DOHH2 (cell line): ENCODE measurements around the gene BCO2.
A peak's percentile ranks its signal among the peaks of the same experiment; 100 is the strongest.

Source experiments
- H3F3A ChIP-seq: fragments of 200-600 bp; sonication (generic), shearing (Covaris generic); 2 replicates; pipeline ENCODE4 v1.6.0; 2016; ENCODE audit warnings: antibody characterized with exemption, mild to moderate bottlenecking; ENCODE audit not compliant: control insufficient read depth, insufficient read depth
- H3K27ac ChIP-seq: fragments of 200-600 bp; sonication (generic); 2 replicates; pipeline ENCODE4 v1.5.1; 2014; ENCODE audit warnings: low read depth, mild to moderate bottlenecking, low read length, moderate library complexity
- H3K27me3 ChIP-seq: fragments of 200-600 bp; sonication (generic); 2 replicates; pipeline ENCODE4 v1.6.1; 2014; ENCODE audit warnings: mild to moderate bottlenecking, low read length, mixed read lengths; ENCODE audit not compliant: control insufficient read depth
- H3K36me3 ChIP-seq: fragments of 200-600 bp; sonication (generic); 2 replicates; pipeline ENCODE4 v1.6.1; 2014; ENCODE audit warnings: mild to moderate bottlenecking, low read length, moderate library complexity, mixed read lengths; ENCODE audit not compliant: control insufficient read depth
- H3K4me1 ChIP-seq: fragments of 200-600 bp; sonication (generic); 2 replicates; pipeline ENCODE4 v1.6.1; 2014; ENCODE audit warnings: mild to moderate bottlenecking, low read length, mixed read lengths; ENCODE audit not compliant: control insufficient read depth
- H3K4me2 ChIP-seq: fragments of 200-600 bp; sonication (generic); 2 replicates; pipeline ENCODE4 v1.6.0; 2014; ENCODE audit warnings: mild to moderate bottlenecking, low read length, moderate library complexity
- H3K4me3 ChIP-seq: fragments of 200-600 bp; sonication (generic); 2 replicates; pipeline ENCODE4 v1.5.1; 2014; ENCODE audit warnings: mild to moderate bottlenecking, low read length, mixed read lengths
- H3K79me2 ChIP-seq: fragments of 200-600 bp; sonication (generic); 2 replicates; pipeline ENCODE4 v1.6.1; 2014; ENCODE audit warnings: mild to moderate bottlenecking, low read length, mixed read lengths; ENCODE audit not compliant: control insufficient read depth
- H3K9me2 ChIP-seq: fragments of 200-600 bp; sonication (generic); replicated peaks from 2 replicates; pipeline ENCODE4 v1.6.1; 2014; ENCODE audit warnings: mild to moderate bottlenecking, low read length, mixed read lengths; ENCODE audit not compliant: control insufficient read depth
- H3K9me3 ChIP-seq: fragments of 200-600 bp; sonication (generic); 2 replicates; pipeline ENCODE4 v1.6.1; 2014; ENCODE audit warnings: antibody characterized with exemption, low read length, mixed read lengths; ENCODE audit not compliant: control insufficient read depth, insufficient read depth
- H4K20me1 ChIP-seq: fragments of 200-600 bp; sonication (generic); 2 replicates; pipeline ENCODE4 v1.6.0; 2014; ENCODE audit warnings: low read depth, mild to moderate bottlenecking, antibody characterized with exemption, low read length, moderate library complexity; ENCODE audit not compliant: control insufficient read depth, insufficient read depth
- EZH2phosphoT487 ChIP-seq: fragments of 200-600 bp; sonication (generic); IDR thresholded peaks from 2 replicates; pipeline ENCODE4 v1.6.1; 2017; ENCODE audit warnings: borderline replicate concordance, mild to moderate bottlenecking, antibody characterized with exemption, low read length, moderate library complexity, mixed read lengths
- TF ChIP-seq, protein P1 (sequence below): fragments of 200-600 bp; sonication (generic); IDR thresholded peaks from one replicate; pipeline ENCODE4 v1.5.1; 2014; ENCODE audit warnings: antibody characterized with exemption, mild to moderate bottlenecking, low read depth, low read length; ENCODE audit not compliant: poor library complexity, severe bottlenecking

Gene BCO2

DNA sequence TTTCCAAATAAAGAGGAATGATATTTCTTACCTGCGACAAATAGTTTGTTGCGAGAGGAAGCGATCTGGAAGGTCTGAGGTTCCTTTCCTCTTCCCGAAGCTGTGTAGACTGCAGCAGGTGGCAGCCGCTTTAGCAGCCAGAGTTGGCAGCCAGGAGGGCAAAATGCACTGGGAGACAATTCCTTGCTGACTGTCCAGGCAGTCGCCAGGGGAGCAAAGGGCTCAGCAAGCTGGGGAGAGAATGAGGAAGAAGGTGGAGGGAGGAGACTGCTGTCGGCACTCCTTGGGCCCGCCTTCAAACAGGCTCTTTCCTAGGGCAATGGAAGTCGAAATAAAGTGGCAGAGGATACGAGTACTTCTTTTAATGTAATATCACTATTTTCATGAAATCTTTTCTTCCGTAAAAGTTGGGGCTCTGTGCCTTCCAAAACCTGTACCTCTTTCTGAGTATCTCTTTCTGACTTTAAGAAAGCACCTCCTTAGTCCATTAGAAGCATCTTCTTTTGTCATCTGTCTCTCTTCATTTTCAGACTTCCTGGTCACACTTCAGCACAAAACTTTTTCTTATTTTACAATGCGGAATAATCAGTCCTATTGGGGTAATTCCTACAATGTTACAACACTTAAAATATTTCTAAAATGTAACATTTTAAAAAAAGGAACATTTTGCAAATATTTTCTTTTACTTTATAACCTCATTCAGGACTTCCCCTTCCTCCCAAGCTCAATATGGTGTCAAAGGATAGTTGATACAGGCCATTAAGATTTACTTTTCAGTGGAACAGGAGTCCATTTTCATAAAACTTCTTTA, 11.2 kb upstream of the BCO2 start, which contains the start of gene IL18:
IL18 (minus strand) TSS at position 220 of the 811 bp plus-strand sequence. CDS start 9,041 bp downstream, outside the sequence.
- no peaks in the 10 kb centered on the region for H3K36me3 ChIP-seq
- no peak within 1 kb of the TSS for H3K27ac ChIP-seq
- TF ChIP-seq EZH2phosphoT487: no peak
- TF ChIP-seq, protein P1, sequence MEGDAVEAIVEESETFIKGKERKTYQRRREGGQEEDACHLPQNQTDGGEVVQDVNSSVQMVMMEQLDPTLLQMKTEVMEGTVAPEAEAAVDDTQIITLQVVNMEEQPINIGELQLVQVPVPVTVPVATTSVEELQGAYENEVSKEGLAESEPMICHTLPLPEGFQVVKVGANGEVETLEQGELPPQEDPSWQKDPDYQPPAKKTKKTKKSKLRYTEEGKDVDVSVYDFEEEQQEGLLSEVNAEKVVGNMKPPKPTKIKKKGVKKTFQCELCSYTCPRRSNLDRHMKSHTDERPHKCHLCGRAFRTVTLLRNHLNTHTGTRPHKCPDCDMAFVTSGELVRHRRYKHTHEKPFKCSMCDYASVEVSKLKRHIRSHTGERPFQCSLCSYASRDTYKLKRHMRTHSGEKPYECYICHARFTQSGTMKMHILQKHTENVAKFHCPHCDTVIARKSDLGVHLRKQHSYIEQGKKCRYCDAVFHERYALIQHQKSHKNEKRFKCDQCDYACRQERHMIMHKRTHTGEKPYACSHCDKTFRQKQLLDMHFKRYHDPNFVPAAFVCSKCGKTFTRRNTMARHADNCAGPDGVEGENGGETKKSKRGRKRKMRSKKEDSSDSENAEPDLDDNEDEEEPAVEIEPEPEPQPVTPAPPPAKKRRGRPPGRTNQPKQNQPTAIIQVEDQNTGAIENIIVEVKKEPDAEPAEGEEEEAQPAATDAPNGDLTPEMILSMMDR: no peak
- H3K9me2 ChIP-seq: no peaks in the 10 kb centered on the region
- peak within 1 kb of the TSS; percentile 54 for H3K4me3 ChIP-seq
- peak within 1 kb of the TSS; percentile 49 for H3K4me2 ChIP-seq
- peaks cover 15% of the 10 kb centered on the region; the same call in 1 of the 2 replicates for H3K4me1 ChIP-seq
- H3K79me2 ChIP-seq: no peaks in the 10 kb centered on the region
- H3K9me3 ChIP-seq: no peaks in the 10 kb centered on the region
- H4K20me1 ChIP-seq: no peaks in the 10 kb centered on the region
- no peaks in the 10 kb centered on the region for H3F3A ChIP-seq
- peaks cover 3% of the 10 kb centered on the region; the same call in 1 of the 2 replicates for H3K27me3 ChIP-seq

DNA sequence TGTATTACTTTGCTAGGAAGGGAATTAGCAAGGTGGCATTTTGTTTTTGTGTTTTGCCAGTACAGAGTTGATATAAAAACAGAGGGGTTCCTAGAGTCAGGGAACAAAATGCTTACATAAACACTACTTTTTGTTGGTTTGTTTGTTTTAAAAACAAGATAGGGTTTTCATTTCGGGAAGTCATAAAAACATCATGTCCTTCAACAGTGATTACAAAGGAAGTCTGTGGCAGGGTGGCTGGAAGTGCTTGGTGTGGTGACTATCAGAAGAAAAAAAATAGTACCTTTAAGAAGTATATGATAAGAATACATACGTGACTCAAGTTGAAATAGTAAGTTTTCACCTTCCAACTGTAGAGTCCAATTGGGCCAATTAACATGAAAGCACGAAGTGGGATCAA, 10.3 kb upstream of the BCO2 start:
- peaks cover 6% of the 10 kb centered on the region; the same call in 1 of the 2 replicates for H3K4me1 ChIP-seq
- TF ChIP-seq, protein P1: no peak
- TF ChIP-seq EZH2phosphoT487: no peak
- no peak overlapping the region for H3K27ac ChIP-seq
- no peak overlapping the region for H3K4me3 ChIP-seq
- H3F3A ChIP-seq: no peaks in the 10 kb centered on the region
- H3K9me2 ChIP-seq: no peaks in the 10 kb centered on the region
- no peaks in the 10 kb centered on the region for H3K79me2 ChIP-seq
- no peaks in the 10 kb centered on the region for H4K20me1 ChIP-seq
- H3K36me3 ChIP-seq: no peaks in the 10 kb centered on the region
- H3K27me3 ChIP-seq: peaks cover 3% of the 10 kb centered on the region; the same call in 1 of the 2 replicates
- no peak overlapping the region for H3K4me2 ChIP-seq
- H3K9me3 ChIP-seq: no peaks in the 10 kb centered on the region

DNA sequence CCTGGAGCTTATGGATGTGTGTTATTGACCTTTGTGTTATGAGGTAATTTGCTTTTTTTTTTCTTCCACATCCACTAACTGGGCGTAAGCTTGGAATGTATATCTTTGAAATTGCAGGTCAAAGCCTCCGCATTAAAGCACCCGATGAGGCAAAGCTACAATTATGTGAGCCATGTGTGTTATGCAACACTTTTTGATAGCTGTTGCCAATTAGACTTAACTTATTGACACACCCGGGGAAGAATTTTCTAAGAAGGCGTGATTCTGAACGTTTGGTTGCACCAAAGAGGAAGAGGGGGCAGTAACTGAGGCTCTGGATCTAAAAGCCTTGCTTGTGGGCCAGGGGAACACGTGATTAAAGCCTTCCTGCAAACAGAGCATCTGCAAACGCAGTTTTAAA, 8.8 kb upstream of the BCO2 start:
- H3K36me3 ChIP-seq: no peaks in the 10 kb centered on the region
- H3K79me2 ChIP-seq: no peaks in the 10 kb centered on the region
- H3K4me1 ChIP-seq: 0 out of 2 replicates have a peak, but pooled peaks cover 2% of the 10 kb centered on the region
- no peaks in the 10 kb centered on the region for H3F3A ChIP-seq
- no peak overlapping the region for H3K4me2 ChIP-seq
- no peaks in the 10 kb centered on the region for H3K9me2 ChIP-seq
- peaks cover 3% of the 10 kb centered on the region; the same call in 1 of the 2 replicates for H3K27me3 ChIP-seq
- H3K9me3 ChIP-seq: no peaks in the 10 kb centered on the region
- no peak overlapping the region for H3K27ac ChIP-seq
- H3K4me3 ChIP-seq: no peak overlapping the region
- no peaks in the 10 kb centered on the region for H4K20me1 ChIP-seq
- TF ChIP-seq EZH2phosphoT487: no peak
- TF ChIP-seq, protein P1: no peak
